Lower leg skin (tissue), 4 donors: ENCODE data around the gene ZNF716. TPM values are rescaled to one million over a fixed set of nuclear protein-coding genes. Genes with fewer than 3 reads are reported as not detected.
A peak's percentile ranks its signal among the peaks of the same experiment; 100 is the strongest.

Experiments
- DNase-seq, 2 donors: peaks; one replicate each; pipeline ENCODE4 v3.0.0-alpha.2; 2019; ENCODE audit warnings: low spot score in 2 of 2
- H3K4me3 ChIP-seq: fragments of 200-600 bp; sonication (generic); 2 replicates; pipeline ENCODE4 v1.5.1; 2017; ENCODE audit warnings: mild to moderate bottlenecking, low read depth; ENCODE audit not compliant: poor library complexity, severe bottlenecking
- CTCF ChIP-seq, 3 donors: fragments of 450-650 bp; IDR thresholded peaks; one replicate each; pipeline ENCODE4 v1.5.1; 2016; ENCODE audit warnings: antibody characterized with exemption in 3 of 3, mild to moderate bottlenecking in 3 of 3, moderate library complexity in 2 of 3
- POLR2A ChIP-seq, 2 donors: fragments of 450-650 bp; IDR thresholded peaks; one replicate each; pipeline ENCODE4 v1.6.1; 2016 to 2017; ENCODE audit warnings: antibody characterized with exemption in 2 of 2, mild to moderate bottlenecking in 1 of 2, moderate library complexity in 1 of 2
- WGBS, 2 donors: methylation state at CpG; one replicate each; pipeline ENCODE4 v1.1.5; 2018; 5-methylcytosine and 5-hydroxymethylcytosine counted together
- intact Hi-C: fragments of 100-400 bp; cut with DNase I; formaldehyde crosslinking; loops from one replicate; pipeline ENCODE4 v1.15.0; 2023; ENCODE audit warnings: low total_unique reads
- total RNA-seq, 4 donors: library from RNA; depleted of rRNA; stranded (reverse); fragments of >200 nt; gene quantifications; one replicate each; pipeline ENCODE4 v1.1.0, GENCODE V29; 2016

ZNF716 gene
- total RNA-seq, 4 donors from 2014 or later = not detected

GRCh38 chr7:57414852-57415251 lies 35.1 kb upstream of the ZNF716 start:
- H3K4me3 ChIP-seq = no peak overlapping the region
- peak in 1 of 2 donors; percentile 54 for DNase-seq
- 50 to 57% methylated on average over 1 of the region's 1 CpG for WGBS, 2 donors
- intact Hi-C loops = no loop called here
- TF ChIP-seq POLR2A (IDR thresholded peaks at IDR 0.05) (no peak), CTCF (IDR thresholded peaks at IDR 0.05) (no peak)

DNA sequence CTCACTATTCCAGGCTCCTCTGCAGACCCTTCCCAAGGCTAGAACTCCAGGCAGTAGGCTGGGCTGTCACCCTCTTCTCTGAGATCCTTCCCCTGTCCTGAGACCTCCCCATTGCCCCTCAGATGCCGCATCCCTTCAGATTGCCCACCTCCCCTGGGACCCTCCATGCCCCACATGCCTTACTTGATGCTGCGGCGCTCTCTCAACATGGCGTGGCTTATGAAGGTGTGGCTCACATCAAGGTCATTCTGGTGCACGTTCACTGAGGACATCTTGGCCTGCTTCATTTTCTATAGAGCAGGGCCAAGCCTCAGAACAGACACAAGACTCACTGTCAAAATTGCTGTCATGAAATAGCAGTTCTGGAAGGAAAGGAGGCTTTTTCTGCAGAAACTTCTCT lies 34.7 kb upstream of the ZNF716 start:
- intact Hi-C loops = no loop called here
- TF ChIP-seq CTCF (IDR thresholded peaks at IDR 0.05) (no peak), POLR2A (IDR thresholded peaks at IDR 0.05) (no peak)
- H3K4me3 ChIP-seq = no peak overlapping the region
- peak in 1 of 2 donors; percentile 34 for DNase-seq
- 69 to 76% methylated on average over 5 of the region's 5 CpGs for WGBS, 2 donors

DNA sequence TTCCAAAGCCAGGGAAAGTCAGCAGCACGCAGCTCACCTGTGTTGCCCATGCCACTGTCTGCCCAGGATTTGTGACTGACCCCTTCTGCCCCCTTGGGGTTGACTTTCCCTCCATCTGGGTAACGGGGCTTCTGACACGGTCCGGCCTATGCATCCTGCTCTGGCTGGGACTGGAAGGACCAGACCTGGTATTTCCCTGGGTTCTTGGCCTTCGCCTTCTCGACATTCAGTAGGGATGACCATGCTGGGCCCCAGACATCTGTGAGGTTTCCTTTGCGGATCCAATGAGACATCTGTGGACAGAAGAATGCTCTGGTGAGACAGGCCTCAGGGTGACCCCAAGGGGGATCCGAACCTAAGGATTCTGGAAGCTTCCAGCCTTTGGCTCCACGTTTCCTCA lies 34.2 kb upstream of the ZNF716 start:
- no peak overlapping the region for H3K4me3 ChIP-seq
- DNase-seq = peak in 1 of 2 donors; percentile 71
- intact Hi-C loops = no loop called here
- no peak for TF ChIP-seq POLR2A (IDR thresholded peaks at IDR 0.05)
- TF ChIP-seq CTCF (IDR thresholded peaks at IDR 0.05) = no peak
- WGBS, 2 donors = 63 to 64% methylated on average over 9 of the region's 9 CpGs

- 86 to 89% methylated on average over 6 to 7 of the region's 8 CpGs for WGBS, 2 donors
- no peak for TF ChIP-seq POLR2A (IDR thresholded peaks at IDR 0.05)
- TF ChIP-seq CTCF (IDR thresholded peaks at IDR 0.05) = no peak
- no peak overlapping the region for H3K4me3 ChIP-seq
- peak in 1 of 2 donors; percentile 72 for DNase-seq
- intact Hi-C loops = no loop called here
These were observed 33.2 kb upstream of the ZNF716 start for GRCh38 chr7:57416601-57417358.

GRCh38 chr7:57417736-57418135 lies 32.2 kb upstream of the ZNF716 start:
- no peak for TF ChIP-seq CTCF (IDR thresholded peaks at IDR 0.05)
- no peak for TF ChIP-seq POLR2A (IDR thresholded peaks at IDR 0.05)
- H3K4me3 ChIP-seq = no peak overlapping the region
- 45 to 51% methylated on average over 3 of the region's 3 CpGs for WGBS, 2 donors
- DNase-seq = peak in 1 of 2 donors; percentile 74
- intact Hi-C loops = no loop called here

- no peak for DNase-seq
- intact Hi-C loops = no loop called here
- no peak overlapping the region for H3K4me3 ChIP-seq
- 51 to 65% methylated on average over 3 of the region's 3 CpGs for WGBS, 2 donors
- TF ChIP-seq POLR2A (IDR thresholded peaks at IDR 0.05) (no peak), CTCF (IDR thresholded peaks at IDR 0.05) (no peak)
These were observed 26.2 kb upstream of the ZNF716 start for GRCh38 chr7:57423768-57424167.
